Suprapubic skin (tissue), 4 donors: Measurements from ENCODE around the gene PADI6.

Experiments used
- POLR2A ChIP-seq, 2 donors: fragments of 450-650 bp; IDR thresholded peaks; one replicate each; pipeline ENCODE4 v1.6.1; 2017; ENCODE audit warnings: antibody characterized with exemption in 2 of 2, mild to moderate bottlenecking in 2 of 2, moderate library complexity in 2 of 2
- POLR2AphosphoS5 ChIP-seq, 3 donors: sonication (generic); formaldehyde crosslinking; IDR thresholded peaks; one replicate each; pipeline ENCODE4 v1.6.1; 2017; ENCODE audit warnings: antibody characterized with exemption in 3 of 3
- TF ChIP-seq, protein P1 (sequence below), 2 donors: fragments of 200-600 bp in 1 of 2; fragments of 450-650 bp in 1 of 2; sonication (generic) in 1 of 2; IDR thresholded peaks; one replicate each; pipeline ENCODE4 v1.5.1; 2016 to 2019; ENCODE audit warnings: antibody characterized with exemption in 2 of 2, mild to moderate bottlenecking in 1 of 2, moderate library complexity in 1 of 2

GRCh38 chr1:17441993-17442357 lies 70.0 kb downstream of the PADI6 start:
- TF ChIP-seq, protein P1, sequence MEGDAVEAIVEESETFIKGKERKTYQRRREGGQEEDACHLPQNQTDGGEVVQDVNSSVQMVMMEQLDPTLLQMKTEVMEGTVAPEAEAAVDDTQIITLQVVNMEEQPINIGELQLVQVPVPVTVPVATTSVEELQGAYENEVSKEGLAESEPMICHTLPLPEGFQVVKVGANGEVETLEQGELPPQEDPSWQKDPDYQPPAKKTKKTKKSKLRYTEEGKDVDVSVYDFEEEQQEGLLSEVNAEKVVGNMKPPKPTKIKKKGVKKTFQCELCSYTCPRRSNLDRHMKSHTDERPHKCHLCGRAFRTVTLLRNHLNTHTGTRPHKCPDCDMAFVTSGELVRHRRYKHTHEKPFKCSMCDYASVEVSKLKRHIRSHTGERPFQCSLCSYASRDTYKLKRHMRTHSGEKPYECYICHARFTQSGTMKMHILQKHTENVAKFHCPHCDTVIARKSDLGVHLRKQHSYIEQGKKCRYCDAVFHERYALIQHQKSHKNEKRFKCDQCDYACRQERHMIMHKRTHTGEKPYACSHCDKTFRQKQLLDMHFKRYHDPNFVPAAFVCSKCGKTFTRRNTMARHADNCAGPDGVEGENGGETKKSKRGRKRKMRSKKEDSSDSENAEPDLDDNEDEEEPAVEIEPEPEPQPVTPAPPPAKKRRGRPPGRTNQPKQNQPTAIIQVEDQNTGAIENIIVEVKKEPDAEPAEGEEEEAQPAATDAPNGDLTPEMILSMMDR (IDR thresholded peaks at IDR 0.05): no peak
- TF ChIP-seq POLR2AphosphoS5 (IDR thresholded peaks at IDR 0.05) (no peak), POLR2A (IDR thresholded peaks at IDR 0.05) (no peak)
